Activated gamma-delta T cell treated with anti-CD3 and anti-CD28 coated beads, Interleukin-2, amount 50 U/mL, for 16 hours (primary cell): ENCODE results near the gene ZNF415.
"Not testable (repeated sequence)": the region's sequence is repeated elsewhere in the genome, so short reads cannot be mapped to it uniquely, and the experiment has no call there.

ENCODE experiments used
- DNase-seq: peaks from one replicate; pipeline ENCODE4 v3.0.0-alpha.2; 2020; ENCODE audit warnings: low read depth

The ZNF415 gene

GRCh38 chr19:53132141-53132991, at the start of gene ZNF415:
Gene ZNF415, minus strand, starts transcription at chr19:53132910. Its CDS starts 10,234 bp downstream, at chr19:53122676.
- DNase-seq, result peak; percentile 34

- no peak for DNase-seq
These were observed 49.5 kb upstream of the ZNF415 start for GRCh38 chr19:53182202-53182601.

GRCh38 chr19:53177986-53178385, 45.3 kb upstream of the ZNF415 start:
- no peak for DNase-seq

GRCh38 chr19:53172889-53173288, 40.2 kb upstream of the ZNF415 start:
- DNase-seq, result no peak

DNA sequence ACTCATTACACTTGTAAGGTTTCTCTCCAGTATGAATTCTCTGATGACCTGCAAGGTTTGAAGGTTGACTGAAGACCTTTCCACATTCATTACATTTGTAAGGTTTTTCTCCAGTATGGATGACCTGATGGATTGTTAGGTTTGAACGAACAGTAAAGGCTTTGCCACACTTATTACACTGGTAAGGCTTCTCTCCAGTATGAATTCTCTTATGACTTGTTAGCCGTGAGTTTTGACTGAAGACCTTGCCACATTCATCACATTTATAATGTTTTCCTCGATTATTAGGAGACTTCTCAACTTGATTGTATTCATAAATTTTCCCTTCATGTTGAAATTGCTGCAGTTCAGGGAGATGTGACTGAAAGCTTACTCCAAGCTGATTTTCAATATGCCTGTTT, 33.0 kb upstream of the ZNF415 start:
- no peak for DNase-seq

- DNase-seq, result no peak
These were observed 28.4 kb upstream of the ZNF415 start for GRCh38 chr19:53161123-53161522.

GRCh38 chr19:53160350-53160749, 27.6 kb upstream of the ZNF415 start:
- DNase-seq, result no peak

DNA sequence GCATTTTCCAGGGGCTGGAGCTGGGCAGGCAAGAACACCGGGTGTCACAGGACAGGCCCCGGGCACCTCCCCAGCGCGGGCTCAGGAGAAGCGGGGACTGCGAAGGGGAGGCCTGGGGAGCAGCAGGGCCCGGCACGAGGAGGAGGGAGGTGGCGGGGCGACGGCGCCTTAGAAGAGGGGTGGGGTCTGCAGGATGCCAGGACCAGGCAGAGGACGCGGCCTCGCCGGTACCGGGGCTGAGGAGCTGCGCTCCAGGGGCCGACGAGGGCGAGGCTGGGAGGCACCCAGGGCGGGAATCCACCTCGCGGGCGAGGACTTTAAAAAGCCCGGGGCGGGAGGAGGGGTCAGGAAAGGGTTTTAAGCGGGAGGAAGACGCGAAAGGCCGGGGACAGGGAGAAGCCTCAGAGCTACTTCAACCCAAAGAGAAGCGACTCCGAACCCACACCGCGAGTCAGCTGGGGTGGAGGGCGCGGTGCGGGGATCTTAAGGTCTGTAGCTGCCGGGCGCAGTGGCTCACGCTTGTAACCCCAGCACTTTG, 25.5 kb upstream of the ZNF415 start:
- no peak for DNase-seq

DNA sequence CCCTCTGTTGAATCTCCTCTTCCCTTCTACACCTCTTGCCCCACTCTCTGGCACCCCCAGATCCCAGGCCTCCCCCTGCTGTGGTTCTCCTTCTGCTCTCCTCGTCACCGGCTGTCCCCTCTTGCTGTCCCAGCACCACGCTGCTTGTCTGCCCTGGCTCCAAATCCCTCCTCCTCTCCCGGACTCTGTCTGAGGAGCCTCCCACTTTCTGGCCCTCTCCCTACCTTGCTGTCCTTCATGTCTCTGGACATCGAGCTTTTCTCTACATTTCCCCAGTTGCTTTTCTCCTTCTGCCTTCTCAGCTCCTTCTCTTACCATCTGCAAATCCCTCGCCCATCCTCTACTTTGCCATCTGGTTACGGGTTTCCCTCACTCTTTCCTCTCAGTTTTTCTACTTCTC, 24.9 kb upstream of the ZNF415 start:
- DNase-seq, result no peak

- no peak for DNase-seq
These were observed 24.1 kb upstream of the ZNF415 start for GRCh38 chr19:53156850-53157249.

DNA sequence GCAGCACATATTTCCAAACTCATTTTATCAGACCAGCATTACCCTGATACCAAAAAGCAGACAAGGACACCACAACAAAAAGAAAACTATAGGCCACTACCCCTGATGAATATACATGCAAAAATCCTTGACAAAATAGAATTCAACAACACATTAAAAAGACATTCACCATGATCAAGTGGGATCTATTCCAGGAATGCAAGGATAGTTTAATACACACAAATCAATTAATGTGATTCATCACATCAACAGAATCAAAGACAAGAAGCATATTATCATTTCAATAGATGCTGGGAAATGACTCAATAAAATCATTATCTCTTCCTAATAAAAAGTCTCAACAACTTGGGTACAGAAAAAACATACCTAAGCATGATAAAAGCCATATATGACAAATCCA, 14.9 kb upstream of the ZNF415 start:
- DNase-seq, result no peak

GRCh38 chr19:53140351-53140750, 7.6 kb upstream of the ZNF415 start:
- no peak for DNase-seq

- no peak for DNase-seq
These were observed 3.7 kb upstream of the ZNF415 start for GRCh38 chr19:53136432-53136831.

- DNase-seq, result no peak
These were observed 983 bp downstream of the ZNF415 start for GRCh38 chr19:53131727-53132126.

GRCh38 chr19:53131085-53131590, 1.6 kb downstream of the ZNF415 start:
- no peak for DNase-seq

- DNase-seq, result no peak
These were observed 2.2 kb downstream of the ZNF415 start for GRCh38 chr19:53130506-53130905.

- DNase-seq, result not testable (repeated sequence)
These were observed 5.8 kb downstream of the ZNF415 start for GRCh38 chr19:53126733-53127526.

GRCh38 chr19:53123400-53123799, 9.3 kb downstream of the ZNF415 start:
- no peak for DNase-seq

DNA sequence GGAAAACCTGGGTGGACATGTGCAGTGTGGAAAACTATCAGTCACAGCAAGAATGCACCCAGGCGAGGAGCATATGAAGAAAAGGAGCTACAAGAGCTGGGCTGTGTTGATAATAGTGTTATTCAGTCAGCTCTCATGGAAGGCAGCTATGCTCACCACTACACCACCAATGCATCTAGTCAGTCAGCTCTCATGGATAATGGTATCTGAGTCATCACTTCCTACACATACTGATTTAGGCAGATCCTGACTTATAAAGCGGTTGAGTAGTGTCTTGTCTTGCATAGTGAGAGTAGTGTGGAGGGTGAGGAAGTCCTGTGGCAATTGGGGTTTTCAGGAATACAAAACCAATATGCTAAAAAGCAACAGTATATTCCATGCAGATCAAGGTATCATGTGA, 20.4 kb downstream of the ZNF415 start:
- no peak for DNase-seq

DNA sequence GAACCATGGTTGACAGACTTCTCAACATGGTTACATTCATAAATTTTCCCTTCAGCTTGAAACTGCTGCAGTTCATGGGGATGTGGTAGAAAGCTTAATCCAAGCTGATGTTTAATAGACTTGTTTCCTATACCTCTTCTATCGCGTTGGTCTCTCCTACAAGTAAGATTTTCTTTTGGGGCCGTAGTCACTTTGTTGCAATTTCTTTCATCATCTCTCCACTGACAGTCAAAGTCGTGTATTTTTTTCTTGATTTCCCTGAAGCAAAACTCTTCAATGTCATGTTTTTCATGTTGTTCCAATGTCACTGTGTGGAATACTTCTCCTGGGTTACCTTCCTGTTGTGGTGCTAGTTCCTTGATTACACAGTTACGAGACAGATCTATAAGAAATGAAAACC, 23.2 kb downstream of the ZNF415 start:
- DNase-seq, result no peak

GRCh38 chr19:53103234-53104203, 29.2 kb downstream of the ZNF415 start, which contains the start of gene ZNF160:
Gene ZNF160, minus strand, starts transcription at chr19:53103422. Its CDS starts 17,146 bp downstream, at chr19:53086276.
- DNase-seq, result peak; percentile 100
